ENCODE results near the gene CENATAC.
A peak's percentile ranks its signal among the peaks of the same experiment; 100 is the strongest.
"Not testable (repeated sequence)": the region's sequence is repeated elsewhere in the genome, so short reads cannot be mapped to it uniquely, and the experiment has no call there.

CENATAC gene

GRCh38 chr11:119057000-119057769 is 59.2 kb downstream of the CENATAC start, which contains the start of gene HYOU1:
TSS of gene HYOU1 (minus strand) at chr11:119057205. CDS start at chr11:119056160, 1,045 bp downstream.
- in situ Hi-C loops (cut with HindIII; ENCODE audit: low sequenced_read_pairs), result no loop called here
- TF ChIP-seq, protein P1, sequence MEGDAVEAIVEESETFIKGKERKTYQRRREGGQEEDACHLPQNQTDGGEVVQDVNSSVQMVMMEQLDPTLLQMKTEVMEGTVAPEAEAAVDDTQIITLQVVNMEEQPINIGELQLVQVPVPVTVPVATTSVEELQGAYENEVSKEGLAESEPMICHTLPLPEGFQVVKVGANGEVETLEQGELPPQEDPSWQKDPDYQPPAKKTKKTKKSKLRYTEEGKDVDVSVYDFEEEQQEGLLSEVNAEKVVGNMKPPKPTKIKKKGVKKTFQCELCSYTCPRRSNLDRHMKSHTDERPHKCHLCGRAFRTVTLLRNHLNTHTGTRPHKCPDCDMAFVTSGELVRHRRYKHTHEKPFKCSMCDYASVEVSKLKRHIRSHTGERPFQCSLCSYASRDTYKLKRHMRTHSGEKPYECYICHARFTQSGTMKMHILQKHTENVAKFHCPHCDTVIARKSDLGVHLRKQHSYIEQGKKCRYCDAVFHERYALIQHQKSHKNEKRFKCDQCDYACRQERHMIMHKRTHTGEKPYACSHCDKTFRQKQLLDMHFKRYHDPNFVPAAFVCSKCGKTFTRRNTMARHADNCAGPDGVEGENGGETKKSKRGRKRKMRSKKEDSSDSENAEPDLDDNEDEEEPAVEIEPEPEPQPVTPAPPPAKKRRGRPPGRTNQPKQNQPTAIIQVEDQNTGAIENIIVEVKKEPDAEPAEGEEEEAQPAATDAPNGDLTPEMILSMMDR (IDR thresholded peaks at IDR 0.05; ENCODE audit: low read depth, low read length), result peak; percentile 51
- H3K4me3 ChIP-seq (ENCODE audit: low read depth, low read length), result peak within 1 kb of the TSS; percentile 85
- peak; percentile 95 for DNase-seq (ENCODE audit: low read depth, low spot score)

GRCh38 chr11:119059128-119059527 is 61.2 kb downstream of the CENATAC start:
- in situ Hi-C loops (cut with HindIII; ENCODE audit: low sequenced_read_pairs); DNase-seq (ENCODE audit: low read depth, low spot score); H3K4me3 ChIP-seq (ENCODE audit: low read depth, low read length): not testable (repeated sequence)

- in situ Hi-C loops (cut with HindIII; ENCODE audit: low sequenced_read_pairs), result no loop called here
- H3K4me3 ChIP-seq (ENCODE audit: low read depth, low read length), result no peak overlapping the region
- TF ChIP-seq, protein P1 (IDR thresholded peaks at IDR 0.05; ENCODE audit: low read depth, low read length), result no peak
- DNase-seq (ENCODE audit: low read depth, low spot score), result no peak
Observed at GRCh38 chr11:119061256-119061655, 63.3 kb downstream of the CENATAC start.

DNA sequence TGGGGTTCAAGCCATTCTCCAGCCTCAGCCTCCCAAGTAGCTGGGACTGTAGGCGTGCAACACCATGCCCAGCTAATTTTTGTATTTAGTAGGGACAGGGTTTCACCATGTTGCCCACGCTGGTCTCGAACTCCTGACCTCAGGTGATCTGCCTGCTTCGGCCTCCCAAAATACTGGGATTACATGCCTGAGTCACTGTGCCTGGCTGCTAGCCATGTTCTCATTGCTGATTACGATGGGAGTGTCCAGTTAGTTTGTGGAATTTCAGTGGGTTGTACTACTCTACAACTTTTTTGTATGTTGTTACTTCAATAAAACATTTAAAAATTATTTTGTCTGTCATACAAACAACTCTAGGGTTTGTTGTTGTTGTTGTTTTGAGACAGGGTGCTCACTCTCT is 64.8 kb downstream of the CENATAC start:
- H3K4me3 ChIP-seq (ENCODE audit: low read depth, low read length), result no peak overlapping the region
- in situ Hi-C loops (cut with HindIII; ENCODE audit: low sequenced_read_pairs), result no loop called here
- TF ChIP-seq, protein P1 (IDR thresholded peaks at IDR 0.05; ENCODE audit: low read depth, low read length), result no peak
- DNase-seq (ENCODE audit: low read depth, low spot score), result peak; percentile 23

DNA sequence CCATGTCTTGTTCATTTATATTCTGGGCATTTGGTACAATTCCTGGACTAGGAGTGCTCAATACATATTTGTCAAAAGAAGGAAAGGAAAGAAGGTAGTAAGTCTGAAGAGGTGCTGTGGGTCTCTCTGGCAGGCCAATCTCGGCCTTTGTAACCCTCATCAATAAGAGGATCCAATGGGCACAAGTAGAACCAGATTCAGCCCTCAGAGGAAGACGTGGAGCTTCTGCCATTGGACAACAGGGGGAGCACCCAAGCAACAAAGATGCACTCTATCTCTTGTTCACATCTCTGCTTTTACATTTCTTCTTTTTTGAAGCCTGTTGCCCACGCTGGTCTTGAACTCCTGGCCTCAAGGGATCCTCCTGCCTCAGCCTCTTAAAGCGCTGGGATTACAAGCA is 67.4 kb downstream of the CENATAC start:
- in situ Hi-C loops (cut with HindIII; ENCODE audit: low sequenced_read_pairs), result no loop called here
- H3K4me3 ChIP-seq (ENCODE audit: low read depth, low read length), result no peak overlapping the region
- DNase-seq (ENCODE audit: low read depth, low spot score), result peak; percentile 35
- TF ChIP-seq, protein P1 (IDR thresholded peaks at IDR 0.05; ENCODE audit: low read depth, low read length), result peak; percentile 63

Measured in astrocyte of the spinal cord (primary cell).